K562 (cell line): ENCODE data around the gene SNRPD2. TPM values are rescaled to one million over a fixed set of nuclear protein-coding genes. Genes with fewer than 3 reads are reported as not detected.

Experiments used
- ATAC-seq: fragments of 200-7000 bp; cut with Tn5 transposase; 3 replicates; pipeline ENCODE4 v1.9.1; 2020; ENCODE audit warnings: moderate library complexity
- BruUV-seq: library from RNA; stranded (reverse); fragments of 400-500 nt; replicated peaks from 2 replicates; lab custom pipeline; 2021; lab: Mats Ljungman, UMichigan
- CTCF ChIA-PET: fragments of 300-600 bp; formaldehyde crosslinking; extraction: SDS; loops from one replicate; lab custom pipeline; 2021; ENCODE audit warnings: low intra/inter-chr PET ratio; lab: Yijun Ruan, JAX
- POLR2A ChIA-PET: fragments of 300-600, 350-650 bp; sonication (Branson Sonifier 250); formaldehyde crosslinking; extraction: SDS; loops from one replicate; lab custom pipeline; 2021; ENCODE audit warnings: antibody characterized with exemption, inconsistent platforms; lab: Yijun Ruan, JAX
- DNase-seq, 4 experiments: peaks; one replicate each; pipeline versions ENCODE4 v3.0.0 to v3.0.0-alpha.2; 2011 to 2018; ENCODE audit warnings: low spot score in 3 of 4, mixed read lengths in 3 of 4; ENCODE audit errors: extremely low read depth in 1 of 4
- FAIRE-seq: peaks from 2 replicates; lab custom pipeline; 2011; peaks lifted over from hg19 to GRCh38; lab: Jason Lieb, UNC
- H2AFZ ChIP-seq: 2 replicates; pipeline ENCODE4 v1.6.0; 2011; ENCODE audit warnings: low read depth, low read length, control low read depth, inconsistent platforms
- H3K27ac ChIP-seq: fragments of 200-600 bp; 3 replicates; pipeline ENCODE4 v1.8.0; 2011; ENCODE audit warnings: low read depth, mild to moderate bottlenecking, control low read depth, inconsistent platforms, low read length, moderate library complexity, mixed read lengths; ENCODE audit errors: extremely low read depth
- H3K27me3 ChIP-seq, 2 experiments: fragments of 300-600 bp in 1 of 2; 2 replicates in 1 of 2; 3 replicates in 1 of 2; pipeline versions ENCODE4 v1.6.0 to v1.8.0; 2011; ENCODE audit warnings: inconsistent platforms in 2 of 2, low read length in 2 of 2, mild to moderate bottlenecking in 1 of 2, mixed read lengths in 1 of 2, moderate library complexity in 1 of 2; ENCODE audit not compliant: control insufficient read depth in 2 of 2, insufficient read depth in 2 of 2
- H3K36me3 ChIP-seq: fragments of 300-600 bp; 3 replicates; pipeline ENCODE4 v1.8.0; 2011; ENCODE audit warnings: mild to moderate bottlenecking, low read length, inconsistent platforms; ENCODE audit not compliant: control insufficient read depth, insufficient read depth
- H3K4me1 ChIP-seq, 2 experiments: fragments of 200-600 bp in 1 of 2; replicated peaks in 1 of 2; 2 replicates in 1 of 2; 3 replicates in 1 of 2; pipeline versions ENCODE4 v1.5.1 to v1.8.0; 2011; ENCODE audit warnings: inconsistent platforms in 2 of 2, low read length in 2 of 2, mild to moderate bottlenecking in 1 of 2, mixed read lengths in 1 of 2, moderate library complexity in 1 of 2; ENCODE audit not compliant: control insufficient read depth in 2 of 2, insufficient read depth in 2 of 2
- H3K4me2 ChIP-seq: 2 replicates; pipeline ENCODE4 v1.6.1; 2011; ENCODE audit warnings: low read length, control low read depth, inconsistent platforms, mixed read lengths; ENCODE audit not compliant: insufficient read depth
- H3K4me3 ChIP-seq: fragments of 200-600 bp; sonication (generic), shearing (Covaris generic); 2 replicates; pipeline ENCODE4 v1.5.1; 2016; ENCODE audit warnings: control low read depth, inconsistent platforms
- H3K79me2 ChIP-seq: fragments of 200-600 bp; 3 replicates; pipeline ENCODE4 v1.8.0; 2011; ENCODE audit warnings: low read length, inconsistent platforms; ENCODE audit not compliant: control insufficient read depth, insufficient read depth
- H3K9ac ChIP-seq, 2 experiments: 2 replicates each; pipeline versions ENCODE4 v1.6.0 to v1.6.1; 2011; ENCODE audit warnings: low read depth in 2 of 2, low read length in 2 of 2, control low read depth in 1 of 2, inconsistent platforms in 1 of 2, mild to moderate bottlenecking in 1 of 2, mixed read lengths in 1 of 2; ENCODE audit not compliant: insufficient read depth in 1 of 2
- H3K9me1 ChIP-seq: one replicate; pipeline ENCODE4 v1.6.0; 2011; ENCODE audit warnings: inconsistent platforms, mild to moderate bottlenecking, low read length, moderate library complexity; ENCODE audit not compliant: control insufficient read depth, insufficient read depth
- H3K9me3 ChIP-seq: replicated peaks from 2 replicates; pipeline ENCODE4 v1.5.1; 2011; ENCODE audit warnings: low read depth, low read length, inconsistent platforms; ENCODE audit not compliant: control insufficient read depth, insufficient read depth
- H4K20me1 ChIP-seq: replicated peaks from 2 replicates; pipeline ENCODE4 v1.6.1; 2011; ENCODE audit warnings: low read length, inconsistent platforms, mixed read lengths; ENCODE audit not compliant: control insufficient read depth, insufficient read depth
- AFF4 ChIP-seq: sonication (generic); formaldehyde crosslinking; IDR thresholded peaks from 2 replicates; pipeline ENCODE4 v1.8.0; 2023; ENCODE audit warnings: mild to moderate bottlenecking, missing genetic modification reagents
- ARID4B ChIP-seq: sonication (generic); formaldehyde crosslinking; IDR thresholded peaks from 2 replicates; pipeline ENCODE4 v1.8.0; 2022; ENCODE audit warnings: mild to moderate bottlenecking, missing genetic modification reagents
- E2F3 ChIP-seq: fragments of 250-450 bp; sonication (Bioruptor Pico); IDR thresholded peaks from 2 replicates; pipeline ENCODE4 v1.4.0; 2020; ENCODE audit warnings: mild to moderate bottlenecking
- FOXP1 ChIP-seq: sonication (generic); formaldehyde crosslinking; IDR thresholded peaks from 2 replicates; pipeline ENCODE4 v1.8.0; 2022; ENCODE audit warnings: mild to moderate bottlenecking, missing genetic modification reagents
- HDAC1 ChIP-seq, 2 experiments: fragments of 450-650 bp; IDR thresholded peaks; 2 replicates each; pipeline ENCODE4 v1.6.1; 2016 to 2017; ENCODE audit warnings: inconsistent platforms in 1 of 2, mild to moderate bottlenecking in 1 of 2, moderate library complexity in 1 of 2
- HDAC2 ChIP-seq: fragments of 450-650 bp; IDR thresholded peaks from 2 replicates; pipeline ENCODE4 v1.6.1; 2016; ENCODE audit warnings: mild to moderate bottlenecking
- NCOA1 ChIP-seq: fragments of 450-650 bp; IDR thresholded peaks from 2 replicates; pipeline ENCODE4 v1.6.1; 2016; ENCODE audit warnings: low read depth
- RFX1 ChIP-seq: fragments of 450-650 bp; IDR thresholded peaks from 2 replicates; pipeline ENCODE4 v1.6.1; 2016; ENCODE audit warnings: mild to moderate bottlenecking, moderate library complexity
- SAP30 ChIP-seq: fragments of 200-600 bp; sonication (generic); IDR thresholded peaks from 2 replicates; pipeline ENCODE4 v1.6.1; 2012; ENCODE audit warnings: borderline replicate concordance, low read depth, mild to moderate bottlenecking, moderate library complexity, low read length, control low read depth, inconsistent platforms; ENCODE audit not compliant: insufficient read depth, poor library complexity, severe bottlenecking
- WHSC1 ChIP-seq: IDR thresholded peaks from one replicate; pipeline ENCODE4 v1.6.1; 2012; ENCODE audit warnings: low read length, control low read depth, inconsistent platforms
- WGBS: fragments of 100-300 bp; shearing (Covaris generic); methylation state at CpG from one replicate; pipeline ENCODE4 v1.1.6; 2016; ENCODE audit warnings: low coverage, mixed read lengths; ENCODE audit not compliant: insufficient coverage; ENCODE audit errors: missing lambda C conversion rate; 5-methylcytosine and 5-hydroxymethylcytosine counted together
- in situ Hi-C: fragments of 300-500 bp; cut with MboI; formaldehyde crosslinking; loops from 4 replicates; pipeline ENCODE4 v1.15.0; 2018; ENCODE audit warnings: inconsistent platforms, mixed read lengths
- intact Hi-C: fragments of 100-400 bp; cut with micrococcal nuclease; formaldehyde crosslinking; loops from 2 replicates; pipeline ENCODE4 v1.14.2; 2022
- polyA plus RNA-seq, 8 experiments: library from polyadenylated mRNA; depleted of rRNA in 4 of 8; stranded (reverse) in 5 of 8; unstranded in 3 of 8; fragments of >200 nt; fragmentation: Nextera tagmentation in 2 of 8; fragmentation: Illumina TruSeq in 1 of 8; extraction: Ambion mirVana in 2 of 8; extraction: Trizol in 1 of 8; gene quantifications; 2 replicates each; pipeline versions ENCODE4 v1.2.1 to v1.2.3, GENCODE V29; 2011 to 2014; ENCODE audit warnings: inconsistent platforms in 1 of 8, missing spikeins in 1 of 8
- total RNA-seq, 7 experiments: library from RNA; depleted of rRNA in 6 of 7; stranded (reverse); fragments of >200 nt in 6 of 7; fragmentation: Illumina TruSeq in 2 of 7; extraction: Trizol in 2 of 7; gene quantifications; 2 replicates each; pipeline versions ENCODE4 v1.2.1 to v1.2.3, GENCODE V29; 2011 to 2021; ENCODE audit warnings: low replicate concordance in 1 of 7

The SNRPD2 gene
- total and polyA plus RNA-seq, 9 of the 15 experiments (the other 6 are each of a cell fraction or from before 2014, with no cell fraction given): 728 to 4,411 (median 1,029) TPM

- peak; percentile 37; the same call in 1 of the 2 replicates for TF ChIP-seq NCOA1
- TF ChIP-seq HDAC2: no peak
- no peak for TF ChIP-seq RFX1
These were observed 50.3 kb downstream of the SNRPD2 start (continued) for GRCh38 chr19:45641274-45642105.

- peak; percentile 8 for ATAC-seq
- TF ChIP-seq ARID4B (CRISPR knock-in tag) (no peak; the same call in 1 of the 2 replicates), FOXP1 (CRISPR knock-in tag) (0 out of 2 replicates have a peak, but pooled peaks have one; percentile 3), WHSC1 (no peak), AFF4 (CRISPR knock-in tag) (0 out of 2 replicates have a peak, but pooled peaks have one; percentile 55), E2F3 (CRISPR knock-in tag) (0 out of 2 replicates have a peak, but pooled peaks have one; percentile 4), HDAC1 (IDR thresholded peaks at IDR 0.05) (peak in 1 of 2 experiments; percentile 46; a peak in 1 of 4 replicates), SAP30 (peak; percentile 84)
These were observed 50.9 kb downstream of the SNRPD2 start for GRCh38 chr19:45640849-45641273.

More at GRCh38 chr19:45640849-45641273, 50.9 kb downstream of the SNRPD2 start:
- no peaks in the 10 kb centered on the region for H4K20me1 ChIP-seq
- H3K4me2 ChIP-seq: peak overlapping the region; percentile 90
- no peaks in the 10 kb centered on the region for H3K27me3 ChIP-seq
- no peaks in the 10 kb centered on the region for H3K9me1 ChIP-seq
- H3K79me2 ChIP-seq: peaks cover 17% of the 10 kb centered on the region
- in situ Hi-C loops: no loop called here
- intact Hi-C loops: loop anchor here (5.0 kb wide), 3 partner anchors 134 to 199 kb away; partner anchors contain the start of gene VASP
- no peaks in the 10 kb centered on the region for H3K9me3 ChIP-seq
- DNase-seq: peak; percentile 43 to 80 (median 58)
- H3K36me3 ChIP-seq: peaks cover 6% of the 10 kb centered on the region; the same call in 1 of the 3 replicates
- BruUV-seq: no TSS peak
- H2AFZ ChIP-seq: peak overlapping the region; percentile 89
- peak overlapping the region; percentile 62 to 85; a peak in 2 of 4 replicates for H3K9ac ChIP-seq
- FAIRE-seq: peak; percentile 29
- peak overlapping the region; percentile 80 for H3K27ac ChIP-seq
- POLR2A ChIA-PET: interaction anchor here (0.6 to 4.7 kb wide), 10 partner anchors 9 to 153 kb away, joined by 3 to 35 read pairs (median 4); partner anchors contain the start of gene OPA3
- CTCF ChIA-PET: interaction anchor here (3.0 to 4.6 kb wide), 2 partner anchors 33 to 116 kb away, joined by 21 to 34 read pairs; no protein-coding TSS in a partner anchor
- WGBS: 6% methylated on average over 17 of the region's 17 CpGs
- H3K4me1 ChIP-seq: peaks cover 32 to 72% of the 10 kb centered on the region in 2 experiments
- H3K4me3 ChIP-seq: peak overlapping the region; percentile 43
